HEK293 (cell line): ENCODE measurements around the gene PAGE2B.

Experiments used
- EGR2 ChIP-seq: fragments of 450-650 bp; formaldehyde crosslinking; IDR thresholded peaks from 2 replicates; pipeline ENCODE4 v1.5.1; 2016; ENCODE audit warnings: low read depth, missing biosample characterization, missing genetic modification characterization
- HOXA7 ChIP-seq: sonication (generic); formaldehyde crosslinking; IDR thresholded peaks from 2 replicates; pipeline ENCODE4 v1.8.1; 2022; ENCODE audit warnings: missing genetic modification reagents, borderline replicate concordance
- INSM2 ChIP-seq: fragments of 450-650 bp; formaldehyde crosslinking; IDR thresholded peaks from 2 replicates; pipeline ENCODE4 v1.5.1; 2016; ENCODE audit warnings: missing biosample characterization, missing genetic modification characterization
- REST ChIP-seq: fragments of 450-650 bp; formaldehyde crosslinking; IDR thresholded peaks from 2 replicates; pipeline ENCODE4 v1.5.1; 2016; ENCODE audit warnings: missing biosample characterization, missing genetic modification characterization
- SP3 ChIP-seq: fragments of 450-650 bp; formaldehyde crosslinking; IDR thresholded peaks from 2 replicates; pipeline ENCODE4 v1.5.1; 2016; ENCODE audit warnings: missing biosample characterization, missing genetic modification characterization
- ZBTB21 ChIP-seq: fragments of 450-650 bp; formaldehyde crosslinking; IDR thresholded peaks from 2 replicates; pipeline ENCODE4 v1.5.1; 2017; ENCODE audit warnings: missing biosample characterization, missing genetic modification characterization
- ZFP37 ChIP-seq: fragments of 450-650 bp; formaldehyde crosslinking; IDR thresholded peaks from 2 replicates; pipeline ENCODE4 v1.5.1; 2016; ENCODE audit warnings: missing biosample characterization, missing genetic modification characterization
- ZNF133 ChIP-seq: fragments of 450-650 bp; formaldehyde crosslinking; IDR thresholded peaks from 2 replicates; pipeline ENCODE4 v1.5.1; 2016; ENCODE audit warnings: missing biosample characterization, missing genetic modification characterization
- ZNF544 ChIP-seq: fragments of 450-650 bp; formaldehyde crosslinking; IDR thresholded peaks from 2 replicates; pipeline ENCODE4 v1.5.0; 2017; ENCODE audit warnings: missing biosample characterization, missing genetic modification characterization
- ZNF596 ChIP-seq: fragments of 450-650 bp; IDR thresholded peaks from 2 replicates; pipeline ENCODE4 v1.5.0; 2018; ENCODE audit warnings: missing biosample characterization, mild to moderate bottlenecking, missing genetic modification characterization, moderate library complexity
- ZNF76 ChIP-seq: fragments of 450-650 bp; formaldehyde crosslinking; IDR thresholded peaks from 2 replicates; pipeline ENCODE4; 2016; ENCODE audit warnings: low read depth, missing biosample characterization, missing genetic modification characterization, borderline replicate concordance
- TF ChIP-seq, protein P1 (sequence below): fragments of 450-650 bp; formaldehyde crosslinking; IDR thresholded peaks from 2 replicates; pipeline ENCODE4 v1.5.1; 2016; ENCODE audit warnings: missing biosample characterization, missing genetic modification characterization
- TF ChIP-seq, protein P2 (sequence below): fragments of 450-650 bp; formaldehyde crosslinking; IDR thresholded peaks from 2 replicates; pipeline ENCODE4 v1.5.1; 2016; ENCODE audit warnings: missing biosample characterization, missing genetic modification characterization
- TF ChIP-seq, protein P3 (sequence below): fragments of 450-650 bp; formaldehyde crosslinking; optimal IDR thresholded peaks from 2 replicates; pipeline ENCODE3; 2016; ENCODE audit warnings: missing biosample characterization, mild to moderate bottlenecking, missing genetic modification characterization

- TF ChIP-seq ZNF133 (no peak), SP3 (tag by site-specific recombination) (no peak), EGR2 (tag by site-specific recombination) (no peak), INSM2 (no peak), ZNF596 (tag by site-specific recombination) (no peak), HOXA7 (CRISPR knock-in tag) (no peak), ZNF76 (tag by site-specific recombination) (no peak), ZBTB21 (no peak), REST (tag by site-specific recombination) (no peak), ZNF544 (tag by site-specific recombination) (no peak), ZFP37 (tag by site-specific recombination) (no peak)
- TF ChIP-seq, protein P1, sequence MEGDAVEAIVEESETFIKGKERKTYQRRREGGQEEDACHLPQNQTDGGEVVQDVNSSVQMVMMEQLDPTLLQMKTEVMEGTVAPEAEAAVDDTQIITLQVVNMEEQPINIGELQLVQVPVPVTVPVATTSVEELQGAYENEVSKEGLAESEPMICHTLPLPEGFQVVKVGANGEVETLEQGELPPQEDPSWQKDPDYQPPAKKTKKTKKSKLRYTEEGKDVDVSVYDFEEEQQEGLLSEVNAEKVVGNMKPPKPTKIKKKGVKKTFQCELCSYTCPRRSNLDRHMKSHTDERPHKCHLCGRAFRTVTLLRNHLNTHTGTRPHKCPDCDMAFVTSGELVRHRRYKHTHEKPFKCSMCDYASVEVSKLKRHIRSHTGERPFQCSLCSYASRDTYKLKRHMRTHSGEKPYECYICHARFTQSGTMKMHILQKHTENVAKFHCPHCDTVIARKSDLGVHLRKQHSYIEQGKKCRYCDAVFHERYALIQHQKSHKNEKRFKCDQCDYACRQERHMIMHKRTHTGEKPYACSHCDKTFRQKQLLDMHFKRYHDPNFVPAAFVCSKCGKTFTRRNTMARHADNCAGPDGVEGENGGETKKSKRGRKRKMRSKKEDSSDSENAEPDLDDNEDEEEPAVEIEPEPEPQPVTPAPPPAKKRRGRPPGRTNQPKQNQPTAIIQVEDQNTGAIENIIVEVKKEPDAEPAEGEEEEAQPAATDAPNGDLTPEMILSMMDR (tag by site-specific recombination), result no peak
- TF ChIP-seq, protein P2, sequence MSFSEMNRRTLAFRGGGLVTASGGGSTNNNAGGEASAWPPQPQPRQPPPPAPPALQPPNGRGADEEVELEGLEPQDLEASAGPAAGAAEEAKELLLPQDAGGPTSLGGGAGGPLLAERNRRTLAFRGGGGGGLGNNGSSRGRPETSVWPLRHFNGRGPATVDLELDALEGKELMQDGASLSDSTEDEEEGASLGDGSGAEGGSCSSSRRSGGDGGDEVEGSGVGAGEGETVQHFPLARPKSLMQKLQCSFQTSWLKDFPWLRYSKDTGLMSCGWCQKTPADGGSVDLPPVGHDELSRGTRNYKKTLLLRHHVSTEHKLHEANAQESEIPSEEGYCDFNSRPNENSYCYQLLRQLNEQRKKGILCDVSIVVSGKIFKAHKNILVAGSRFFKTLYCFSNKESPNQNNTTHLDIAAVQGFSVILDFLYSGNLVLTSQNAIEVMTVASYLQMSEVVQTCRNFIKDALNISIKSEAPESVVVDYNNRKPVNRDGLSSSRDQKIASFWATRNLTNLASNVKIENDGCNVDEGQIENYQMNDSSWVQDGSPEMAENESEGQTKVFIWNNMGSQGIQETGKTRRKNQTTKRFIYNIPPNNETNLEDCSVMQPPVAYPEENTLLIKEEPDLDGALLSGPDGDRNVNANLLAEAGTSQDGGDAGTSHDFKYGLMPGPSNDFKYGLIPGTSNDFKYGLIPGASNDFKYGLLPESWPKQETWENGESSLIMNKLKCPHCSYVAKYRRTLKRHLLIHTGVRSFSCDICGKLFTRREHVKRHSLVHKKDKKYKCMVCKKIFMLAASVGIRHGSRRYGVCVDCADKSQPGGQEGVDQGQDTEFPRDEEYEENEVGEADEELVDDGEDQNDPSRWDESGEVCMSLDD (tag by site-specific recombination), result no peak
- TF ChIP-seq, protein P3, sequence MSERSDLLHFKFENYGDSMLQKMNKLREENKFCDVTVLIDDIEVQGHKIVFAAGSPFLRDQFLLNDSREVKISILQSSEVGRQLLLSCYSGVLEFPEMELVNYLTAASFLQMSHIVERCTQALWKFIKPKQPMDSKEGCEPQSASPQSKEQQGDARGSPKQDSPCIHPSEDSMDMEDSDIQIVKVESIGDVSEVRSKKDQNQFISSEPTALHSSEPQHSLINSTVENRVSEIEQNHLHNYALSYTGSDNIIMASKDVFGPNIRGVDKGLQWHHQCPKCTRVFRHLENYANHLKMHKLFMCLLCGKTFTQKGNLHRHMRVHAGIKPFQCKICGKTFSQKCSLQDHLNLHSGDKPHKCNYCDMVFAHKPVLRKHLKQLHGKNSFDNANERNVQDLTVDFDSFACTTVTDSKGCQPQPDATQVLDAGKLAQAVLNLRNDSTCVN (tag by site-specific recombination), result no peak
Measured at GRCh38 chrX:55127692-55128091, 52.9 kb downstream of the PAGE2B start.
